T1000 (cell line): ENCODE data around the gene TEX264.

Experiments
- DNase-seq: peaks from one replicate; lab custom pipeline; 2025; ENCODE audit warnings: mixed read lengths; lab: John Stamatoyannopoulos, UW

The TEX264 gene

GRCh38 chr3:51750878-51751277 is 79.8 kb downstream of the TEX264 start:
- no peak for DNase-seq

- no peak for DNase-seq
Measured at GRCh38 chr3:51751287-51751686, 80.2 kb downstream of the TEX264 start.
